CD4-positive, alpha-beta T cell (primary cell): ENCODE data around the gene APOO. TPM values are rescaled to one million over a fixed set of nuclear protein-coding genes. Genes with fewer than 3 reads are reported as not detected.
A peak's percentile ranks its signal among the peaks of the same experiment; 100 is the strongest.

Experiments used
- ATAC-seq: fragments of 200-7000 bp; cut with Tn5 transposase; one replicate; pipeline ENCODE4 v1.10.0; 2022; ENCODE audit warnings: mild to moderate bottlenecking; ENCODE audit not compliant: poor library complexity
- CTCF ChIA-PET: fragments of 350-600 bp; sonication (Branson Sonifier 250); formaldehyde crosslinking; loops from one replicate; lab custom pipeline; 2021; ENCODE audit warnings: antibody characterized with exemption, inconsistent platforms; lab: Charles Lee
- POLR2A ChIA-PET: fragments of 350-600 bp; sonication (Branson Sonifier 250); formaldehyde crosslinking; loops from one replicate; lab custom pipeline; 2021; ENCODE audit warnings: antibody characterized with exemption, inconsistent platforms; lab: Charles Lee
- DNase-seq, 14 experiments: peaks; one replicate each; pipeline ENCODE4 v3.0.0-alpha.2; 2013 to 2020; ENCODE audit warnings: mixed read lengths in 2 of 14
- H3K27ac ChIP-seq, 2 donors: one replicate each; pipeline versions ENCODE4 v1.5.1 to v1.7.0; 2013; ENCODE audit warnings: low read length in 2 of 2, low read depth in 1 of 2, mild to moderate bottlenecking in 1 of 2
- H3K27me3 ChIP-seq, 2 experiments: 1 replicate in 1 of 2; 2 replicates in 1 of 2; pipeline versions ENCODE4 v1.6.1 to v1.7.0; 2013; ENCODE audit warnings: low read length in 2 of 2, control low read depth in 1 of 2, mild to moderate bottlenecking in 1 of 2, moderate library complexity in 1 of 2; ENCODE audit not compliant: insufficient read depth in 2 of 2, control insufficient read depth in 1 of 2
- H3K36me3 ChIP-seq: one replicate; pipeline ENCODE4 v1.6.1; 2013; ENCODE audit warnings: low read length, control low read depth; ENCODE audit not compliant: insufficient read depth
- H3K4me1 ChIP-seq: one replicate; pipeline ENCODE4 v1.6.1; 2013; ENCODE audit warnings: low read length, control low read depth; ENCODE audit not compliant: insufficient read depth
- H3K4me3 ChIP-seq: one replicate; pipeline ENCODE4 v1.5.1; 2013; ENCODE audit warnings: mild to moderate bottlenecking, low read length, moderate library complexity
- H3K9me3 ChIP-seq, 2 experiments: 1 replicate in 1 of 2; 2 replicates in 1 of 2; pipeline versions ENCODE4 v1.6.1 to v1.7.0; 2013; ENCODE audit warnings: low read length in 2 of 2, mild to moderate bottlenecking in 2 of 2, control low read depth in 1 of 2, moderate library complexity in 1 of 2; ENCODE audit not compliant: control insufficient read depth in 1 of 2, insufficient read depth in 1 of 2
- H3K27ac Mint-ChIP-seq: one replicate; pipeline ENCODE4 v1.8.0; 2020; ENCODE audit warnings: mixed read lengths
- H3K27me3 Mint-ChIP-seq: one replicate; pipeline ENCODE4 v1.8.0; 2021; ENCODE audit warnings: mixed read lengths
- H3K36me3 Mint-ChIP-seq: one replicate; pipeline ENCODE4 v1.8.0; 2021; ENCODE audit warnings: low read depth, mixed read lengths
- H3K4me1 Mint-ChIP-seq: one replicate; pipeline ENCODE4 v1.8.0; 2021; ENCODE audit warnings: low read depth, mixed read lengths
- H3K4me3 Mint-ChIP-seq: one replicate; pipeline ENCODE4 v1.8.0; 2020; ENCODE audit warnings: mild to moderate bottlenecking, mixed read lengths
- H3K9me3 Mint-ChIP-seq: one replicate; pipeline ENCODE4 v1.8.0; 2020; ENCODE audit warnings: mixed read lengths
- CTCF ChIP-seq: fragments of 200-600 bp; IDR thresholded peaks from one replicate; pipeline ENCODE4 v1.8.0; 2022; ENCODE audit warnings: antibody characterized with exemption, mild to moderate bottlenecking
- intact Hi-C, 2 experiments: fragments of 100-400 bp; cut with DNase I in 1 of 2; cut with micrococcal nuclease in 1 of 2; formaldehyde crosslinking; loops; one replicate each; pipeline versions ENCODE4 v1.15.1 to v1.9.0; 2023 to 2025; cut with DNase I, micrococcal nuclease
- total RNA-seq, 174 experiments: library from RNA in 2 of 174; stranded (reverse) in 2 of 174; gene quantifications; one replicate each; pipeline ENCODE4 v1.2.3 and lab custom pipeline; 2021 to 2026

Gene APOO
- total RNA-seq, 2 experiments from 2014 or later, result 3.3 to 4.9 TPM

GRCh38 chrX:23887451-23887850 lies 20.3 kb downstream of the APOO start:
- H3K4me3 Mint-ChIP-seq, result no peak overlapping the region
- H3K9me3 Mint-ChIP-seq, result no peaks in the 10 kb centered on the region
- no peak for TF ChIP-seq CTCF
- Histone ChIP-seq H3K36me3 (no peaks in the 10 kb centered on the region), H3K27me3 (no peaks in the 10 kb centered on the region), H3K4me1 (no peaks in the 10 kb centered on the region), H3K27ac (no peak overlapping the region), H3K9me3 (no peaks in the 10 kb centered on the region), H3K4me3 (no peak overlapping the region)
- DNase-seq (no peak), ATAC-seq (no peak)
- CTCF ChIA-PET, result interaction anchor here (0.9 to 1.1 kb wide), 2 partner anchors 14 to 26 kb away, joined by 4 to 6 read pairs; no protein-coding TSS in a partner anchor
- no peaks in the 10 kb centered on the region for H3K36me3 Mint-ChIP-seq
- POLR2A ChIA-PET, result no interaction called here
- intact Hi-C loops, result no loop called here
- no peak overlapping the region for H3K27ac Mint-ChIP-seq
- no peaks in the 10 kb centered on the region for H3K27me3 Mint-ChIP-seq
- no peaks in the 10 kb centered on the region for H3K4me1 Mint-ChIP-seq

GRCh38 chrX:23885803-23886202 lies 21.9 kb downstream of the APOO start:
- Mint-ChIP-seq H3K9me3 (no peaks in the 10 kb centered on the region), H3K27me3 (no peaks in the 10 kb centered on the region), H3K4me3 (no peak overlapping the region), H3K36me3 (no peaks in the 10 kb centered on the region), H3K27ac (no peak overlapping the region), H3K4me1 (no peaks in the 10 kb centered on the region)
- H3K4me1 ChIP-seq, result no peaks in the 10 kb centered on the region
- ChIA-PET POLR2A (no interaction called here), CTCF (interaction anchor here (0.6 to 1.1 kb wide), 2 partner anchors 71 to 81 kb away, joined by 3 read pairs; no protein-coding TSS in a partner anchor)
- no peaks in the 10 kb centered on the region for H3K27me3 ChIP-seq
- no peak overlapping the region for H3K4me3 ChIP-seq
- no peak for TF ChIP-seq CTCF
- no peaks in the 10 kb centered on the region for H3K36me3 ChIP-seq
- ATAC-seq, result no peak
- no peak for DNase-seq
- intact Hi-C loops, result no loop called here
- no peaks in the 10 kb centered on the region for H3K9me3 ChIP-seq
- no peak overlapping the region for H3K27ac ChIP-seq

- H3K27ac ChIP-seq, result no peak overlapping the region
- no peak overlapping the region for H3K4me3 Mint-ChIP-seq
- no peaks in the 10 kb centered on the region for H3K9me3 ChIP-seq
- no peaks in the 10 kb centered on the region for H3K9me3 Mint-ChIP-seq
- H3K36me3 ChIP-seq, result no peaks in the 10 kb centered on the region
- no peak for TF ChIP-seq CTCF
- ATAC-seq (no peak), DNase-seq (peak in 2 of 14 experiments; percentile 33 to 52)
- ChIA-PET CTCF (interaction anchor here (1.2 kb wide), 2 partner anchors 17 to 70 kb away, joined by 3 read pairs; no protein-coding TSS in a partner anchor), POLR2A (interaction anchor here (0.7 kb wide), 1 partner anchor 122 kb away, joined by 4 read pairs; no protein-coding TSS in a partner anchor)
- no peaks in the 10 kb centered on the region for H3K4me1 ChIP-seq
- no peak overlapping the region for H3K27ac Mint-ChIP-seq
- intact Hi-C loops, result no loop called here
- no peak overlapping the region for H3K4me3 ChIP-seq
- H3K27me3 Mint-ChIP-seq, result no peaks in the 10 kb centered on the region
- H3K36me3 Mint-ChIP-seq, result no peaks in the 10 kb centered on the region
- no peaks in the 10 kb centered on the region for H3K27me3 ChIP-seq
- no peaks in the 10 kb centered on the region for H3K4me1 Mint-ChIP-seq
Observed at GRCh38 chrX:23884427-23885024, 23.2 kb downstream of the APOO start.
